ENCODE measurements around the gene DDX43. TPM values are rescaled to one million over a fixed set of nuclear protein-coding genes. Genes with fewer than 3 reads are reported as not detected.
A peak's percentile ranks its signal among the peaks of the same experiment; 100 is the strongest.
"Not testable (repeated sequence)": the region's sequence is repeated elsewhere in the genome, so short reads cannot be mapped to it uniquely, and the experiment has no call there.

Gene DDX43
- total RNA-seq, 1 donor, result 0.54 TPM

GRCh38 chr6:73388433-73388799, 6.2 kb upstream of the DDX43 start:
- no peak for DNase-seq (ENCODE audit: low read depth in 2 of 3, low spot score in 2 of 3)

- peak in 2 of 3 donors; percentile 37 to 45 for DNase-seq (ENCODE audit: low read depth in 2 of 3, low spot score in 2 of 3)
Observed at GRCh38 chr6:73388800-73389512, 5.7 kb upstream of the DDX43 start.

GRCh38 chr6:73389854-73390253, 4.8 kb upstream of the DDX43 start:
- DNase-seq (ENCODE audit: low read depth in 2 of 3, low spot score in 2 of 3), result no peak

GRCh38 chr6:73391675-73392074, 3.0 kb upstream of the DDX43 start:
- DNase-seq (ENCODE audit: low read depth in 2 of 3, low spot score in 2 of 3), result no peak

GRCh38 chr6:73392188-73392587, 2.4 kb upstream of the DDX43 start:
- DNase-seq (ENCODE audit: low read depth in 2 of 3, low spot score in 2 of 3), result not testable (repeated sequence)

GRCh38 chr6:73393278-73393677, 1.4 kb upstream of the DDX43 start:
- DNase-seq (ENCODE audit: low read depth in 2 of 3, low spot score in 2 of 3), result no peak

GRCh38 chr6:73395875-73396274, 1.2 kb downstream of the DDX43 start:
- no peak for DNase-seq (ENCODE audit: low read depth in 2 of 3, low spot score in 2 of 3)

- DNase-seq (ENCODE audit: low read depth in 2 of 3, low spot score in 2 of 3), result no peak
Observed at GRCh38 chr6:73400656-73401055, 6.0 kb downstream of the DDX43 start.

GRCh38 chr6:73409395-73409794, 14.8 kb downstream of the DDX43 start:
- DNase-seq (ENCODE audit: low read depth in 2 of 3, low spot score in 2 of 3), result no peak

- no peak for DNase-seq (ENCODE audit: low read depth in 2 of 3, low spot score in 2 of 3)
Observed at GRCh38 chr6:73413102-73413501, 18.5 kb downstream of the DDX43 start.

- DNase-seq (ENCODE audit: low read depth in 2 of 3, low spot score in 2 of 3), result no peak
Observed at GRCh38 chr6:73418081-73418741, 23.6 kb downstream of the DDX43 start.

GRCh38 chr6:73421534-73421933, 26.9 kb downstream of the DDX43 start:
- DNase-seq (ENCODE audit: low read depth in 2 of 3, low spot score in 2 of 3), result no peak

GRCh38 chr6:73435236-73435635, 40.6 kb downstream of the DDX43 start:
- DNase-seq (ENCODE audit: low read depth in 2 of 3, low spot score in 2 of 3), result no peak

GRCh38 chr6:73443555-73443954, 48.9 kb downstream of the DDX43 start:
- no peak for DNase-seq (ENCODE audit: low read depth in 2 of 3, low spot score in 2 of 3)

- peak; percentile 21 to 69 (median 59) for DNase-seq (ENCODE audit: low read depth in 2 of 3, low spot score in 2 of 3)
Observed at GRCh38 chr6:73451223-73452106, 56.8 kb downstream of the DDX43 start.

- peak; percentile 44 to 88 (median 84) for DNase-seq (ENCODE audit: low read depth in 2 of 3, low spot score in 2 of 3)
Observed at GRCh38 chr6:73452107-73452461, 57.5 kb downstream of the DDX43 start, which contains the start of gene CGAS. Gene CGAS, minus strand, starts transcription at chr6:73452297. Its CDS starts 116 bp downstream, at chr6:73452181.

GRCh38 chr6:73455865-73456629, 61.4 kb downstream of the DDX43 start:
- DNase-seq (ENCODE audit: low read depth in 2 of 3, low spot score in 2 of 3), result peak in 2 of 3 donors; percentile 13 to 25

GRCh38 chr6:73459474-73459873, 64.8 kb downstream of the DDX43 start:
- DNase-seq (ENCODE audit: low read depth in 2 of 3, low spot score in 2 of 3), result not testable (repeated sequence)

- DNase-seq (ENCODE audit: low read depth in 2 of 3, low spot score in 2 of 3), result no peak
Observed at GRCh38 chr6:73460056-73460455, 65.4 kb downstream of the DDX43 start.

- DNase-seq (ENCODE audit: low read depth in 2 of 3, low spot score in 2 of 3), result peak; percentile 73 to 92 (median 91)
Observed at GRCh38 chr6:73461537-73462350, 67.1 kb downstream of the DDX43 start, which contains the start of gene MTO1. Gene MTO1, plus strand, starts transcription at chr6:73461737. Its CDS starts 118 bp downstream, at chr6:73461855.

All from hematopoietic multipotent progenitor cell (in vitro differentiated cells).